ENCODE measurements around the gene MAP3K7.

The MAP3K7 gene

GRCh38 chr6:90530882-90531281, 56.0 kb downstream of the MAP3K7 start:
- no peak for DNase-seq (ENCODE audit: low spot score)

GRCh38 chr6:90525421-90525820, 61.5 kb downstream of the MAP3K7 start:
- no peak for DNase-seq (ENCODE audit: low spot score)

- no peak for DNase-seq (ENCODE audit: low spot score)
These were observed 63.0 kb downstream of the MAP3K7 start for GRCh38 chr6:90523779-90524310.

GRCh38 chr6:90521955-90522354, 64.9 kb downstream of the MAP3K7 start:
- DNase-seq (ENCODE audit: low spot score), result no peak

GRCh38 chr6:90516074-90516660, 70.7 kb downstream of the MAP3K7 start:
- DNase-seq (ENCODE audit: low spot score), result no peak

GRCh38 chr6:90514496-90514895, 72.4 kb downstream of the MAP3K7 start:
- DNase-seq (ENCODE audit: low spot score), result no peak

- DNase-seq (ENCODE audit: low spot score), result no peak
These were observed 78.1 kb downstream of the MAP3K7 start for GRCh38 chr6:90508753-90509152.

GRCh38 chr6:90502866-90503407, 83.9 kb downstream of the MAP3K7 start:
- no peak for DNase-seq (ENCODE audit: low spot score)

GRCh38 chr6:90502381-90502780, 84.5 kb downstream of the MAP3K7 start:
- no peak for DNase-seq (ENCODE audit: low spot score)

GRCh38 chr6:90500458-90500857, 86.4 kb downstream of the MAP3K7 start:
- no peak for DNase-seq (ENCODE audit: low spot score)

- no peak for DNase-seq (ENCODE audit: low spot score)
These were observed 89.5 kb downstream of the MAP3K7 start for GRCh38 chr6:90497411-90497810.

- DNase-seq (ENCODE audit: low spot score), result no peak
These were observed 90.4 kb downstream of the MAP3K7 start for GRCh38 chr6:90496258-90497016.

- DNase-seq (ENCODE audit: low spot score), result no peak
These were observed 91.6 kb downstream of the MAP3K7 start for GRCh38 chr6:90495216-90495817.

- DNase-seq (ENCODE audit: low spot score), result no peak
These were observed 92.6 kb downstream of the MAP3K7 start for GRCh38 chr6:90494067-90494780.

- DNase-seq (ENCODE audit: low spot score), result no peak
These were observed 93.5 kb downstream of the MAP3K7 start for GRCh38 chr6:90493332-90493731.

- DNase-seq (ENCODE audit: low spot score), result no peak
These were observed 94.1 kb downstream of the MAP3K7 start for GRCh38 chr6:90492798-90493197.

GRCh38 chr6:90492369-90492768, 94.5 kb downstream of the MAP3K7 start:
- DNase-seq (ENCODE audit: low spot score), result no peak

- no peak for DNase-seq (ENCODE audit: low spot score)
These were observed 96.7 kb downstream of the MAP3K7 start for GRCh38 chr6:90490030-90490716.

- no peak for DNase-seq (ENCODE audit: low spot score)
These were observed 98.1 kb downstream of the MAP3K7 start for GRCh38 chr6:90488816-90489215.

- no peak for DNase-seq (ENCODE audit: low spot score)
These were observed 101.1 kb downstream of the MAP3K7 start for GRCh38 chr6:90485635-90486277.

- no peak for DNase-seq (ENCODE audit: low spot score)
These were observed 102.0 kb downstream of the MAP3K7 start for GRCh38 chr6:90484903-90485302.
